ENCODE measurements around the gene CTNNA3. TPM values are rescaled to one million over a fixed set of nuclear protein-coding genes. Genes with fewer than 3 reads are reported as not detected.

Gene CTNNA3
- total RNA-seq, 1 experiment from 2014 or later, result 0.85 TPM

DNA sequence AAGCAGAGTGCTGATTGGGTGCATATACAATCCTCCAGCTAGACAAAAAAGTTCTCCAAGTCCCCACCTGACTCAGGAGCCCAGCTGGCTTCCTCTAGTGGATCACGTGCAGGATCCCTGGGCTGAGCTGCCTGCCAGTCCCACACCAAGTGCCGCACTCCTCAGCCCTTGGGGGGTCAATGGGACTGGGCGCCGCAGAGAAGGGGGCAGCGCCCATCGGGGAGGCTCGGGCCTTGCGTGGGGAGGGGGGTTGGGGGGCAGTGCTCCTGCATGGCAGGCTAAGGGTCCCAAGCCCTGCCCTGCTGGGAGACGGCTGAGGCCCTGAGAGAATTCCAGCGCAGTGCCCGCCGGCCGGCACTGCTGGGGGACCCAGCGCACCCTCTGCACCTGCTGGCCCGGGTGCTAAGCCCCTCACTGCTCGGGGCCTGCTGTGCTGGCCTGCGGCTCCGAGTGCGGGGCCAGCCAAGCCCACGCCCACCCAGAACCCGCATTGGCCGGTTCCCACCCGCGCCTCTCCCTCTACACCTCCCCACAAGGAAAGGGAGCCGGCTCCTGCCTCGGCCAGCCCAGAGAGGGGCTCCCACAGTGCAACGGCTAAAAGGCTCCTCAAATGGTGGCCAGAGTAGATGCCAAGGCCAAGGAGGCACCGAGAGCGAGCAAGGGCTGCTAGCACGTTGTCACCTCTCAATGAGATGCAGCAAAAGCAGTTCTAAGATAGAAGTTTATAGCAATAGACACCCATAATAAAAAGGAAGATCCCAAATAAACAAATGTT is 1044.5 kb downstream of the CTNNA3 start:
- ATAC-seq (no peak), DNase-seq (ENCODE audit: low read depth, low spot score) (no peak)
- intact Hi-C loops (cut with micrococcal nuclease; ENCODE audit: unreplicated experiment) (no loop called here), in situ Hi-C loops (cut with HindIII; ENCODE audit: low pct_unique_long_range_greater_than_20kb, low sequenced_read_pairs) (no loop called here)
- no peaks in the 10 kb centered on the region for H3K27me3 ChIP-seq (ENCODE audit: control insufficient read depth, insufficient read depth, low read length)
- H3K9me3 ChIP-seq (ENCODE audit: control insufficient read depth, insufficient read depth, low read depth, low read length), result 0 out of 2 replicates have a peak, but pooled peaks cover 2% of the 10 kb centered on the region
- H3K4me1 ChIP-seq (ENCODE audit: control insufficient read depth, insufficient read depth, low read length), result no peaks in the 10 kb centered on the region
- POLR2A ChIA-PET, result no interaction called here
- CTCF ChIA-PET, result no interaction called here
- BruUV-seq (replicated peaks), result no TSS peak
- no peaks in the 10 kb centered on the region for H3K36me3 ChIP-seq (ENCODE audit: control insufficient read depth, insufficient read depth, low read length)
- H3K27ac ChIP-seq (ENCODE audit: low read length), result no peak overlapping the region
- no peak overlapping the region for H3K4me3 ChIP-seq (ENCODE audit: low read depth in 2 of 2, low read length in 2 of 2)
- TF ChIP-seq, protein P1, sequence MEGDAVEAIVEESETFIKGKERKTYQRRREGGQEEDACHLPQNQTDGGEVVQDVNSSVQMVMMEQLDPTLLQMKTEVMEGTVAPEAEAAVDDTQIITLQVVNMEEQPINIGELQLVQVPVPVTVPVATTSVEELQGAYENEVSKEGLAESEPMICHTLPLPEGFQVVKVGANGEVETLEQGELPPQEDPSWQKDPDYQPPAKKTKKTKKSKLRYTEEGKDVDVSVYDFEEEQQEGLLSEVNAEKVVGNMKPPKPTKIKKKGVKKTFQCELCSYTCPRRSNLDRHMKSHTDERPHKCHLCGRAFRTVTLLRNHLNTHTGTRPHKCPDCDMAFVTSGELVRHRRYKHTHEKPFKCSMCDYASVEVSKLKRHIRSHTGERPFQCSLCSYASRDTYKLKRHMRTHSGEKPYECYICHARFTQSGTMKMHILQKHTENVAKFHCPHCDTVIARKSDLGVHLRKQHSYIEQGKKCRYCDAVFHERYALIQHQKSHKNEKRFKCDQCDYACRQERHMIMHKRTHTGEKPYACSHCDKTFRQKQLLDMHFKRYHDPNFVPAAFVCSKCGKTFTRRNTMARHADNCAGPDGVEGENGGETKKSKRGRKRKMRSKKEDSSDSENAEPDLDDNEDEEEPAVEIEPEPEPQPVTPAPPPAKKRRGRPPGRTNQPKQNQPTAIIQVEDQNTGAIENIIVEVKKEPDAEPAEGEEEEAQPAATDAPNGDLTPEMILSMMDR (IDR thresholded peaks at IDR 0.05), result no peak
- TF ChIP-seq TCF7L2 (IDR thresholded peaks at IDR 0.05; ENCODE audit: low read depth, low read length) (no peak), SIN3A (IDR thresholded peaks at IDR 0.05; ENCODE audit: borderline replicate concordance, insufficient read depth, low read depth, low read length) (no peak), POLR2AphosphoS5 (IDR thresholded peaks at IDR 0.05; ENCODE audit: low read depth, low read length) (no peak)
- TF ChIP-seq, protein P2, sequence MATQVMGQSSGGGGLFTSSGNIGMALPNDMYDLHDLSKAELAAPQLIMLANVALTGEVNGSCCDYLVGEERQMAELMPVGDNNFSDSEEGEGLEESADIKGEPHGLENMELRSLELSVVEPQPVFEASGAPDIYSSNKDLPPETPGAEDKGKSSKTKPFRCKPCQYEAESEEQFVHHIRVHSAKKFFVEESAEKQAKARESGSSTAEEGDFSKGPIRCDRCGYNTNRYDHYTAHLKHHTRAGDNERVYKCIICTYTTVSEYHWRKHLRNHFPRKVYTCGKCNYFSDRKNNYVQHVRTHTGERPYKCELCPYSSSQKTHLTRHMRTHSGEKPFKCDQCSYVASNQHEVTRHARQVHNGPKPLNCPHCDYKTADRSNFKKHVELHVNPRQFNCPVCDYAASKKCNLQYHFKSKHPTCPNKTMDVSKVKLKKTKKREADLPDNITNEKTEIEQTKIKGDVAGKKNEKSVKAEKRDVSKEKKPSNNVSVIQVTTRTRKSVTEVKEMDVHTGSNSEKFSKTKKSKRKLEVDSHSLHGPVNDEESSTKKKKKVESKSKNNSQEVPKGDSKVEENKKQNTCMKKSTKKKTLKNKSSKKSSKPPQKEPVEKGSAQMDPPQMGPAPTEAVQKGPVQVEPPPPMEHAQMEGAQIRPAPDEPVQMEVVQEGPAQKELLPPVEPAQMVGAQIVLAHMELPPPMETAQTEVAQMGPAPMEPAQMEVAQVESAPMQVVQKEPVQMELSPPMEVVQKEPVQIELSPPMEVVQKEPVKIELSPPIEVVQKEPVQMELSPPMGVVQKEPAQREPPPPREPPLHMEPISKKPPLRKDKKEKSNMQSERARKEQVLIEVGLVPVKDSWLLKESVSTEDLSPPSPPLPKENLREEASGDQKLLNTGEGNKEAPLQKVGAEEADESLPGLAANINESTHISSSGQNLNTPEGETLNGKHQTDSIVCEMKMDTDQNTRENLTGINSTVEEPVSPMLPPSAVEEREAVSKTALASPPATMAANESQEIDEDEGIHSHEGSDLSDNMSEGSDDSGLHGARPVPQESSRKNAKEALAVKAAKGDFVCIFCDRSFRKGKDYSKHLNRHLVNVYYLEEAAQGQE (IDR thresholded peaks at IDR 0.05; ENCODE audit: insufficient read depth in 1 of 2, low read depth in 2 of 2, low read length in 1 of 2), result no peak

DNA sequence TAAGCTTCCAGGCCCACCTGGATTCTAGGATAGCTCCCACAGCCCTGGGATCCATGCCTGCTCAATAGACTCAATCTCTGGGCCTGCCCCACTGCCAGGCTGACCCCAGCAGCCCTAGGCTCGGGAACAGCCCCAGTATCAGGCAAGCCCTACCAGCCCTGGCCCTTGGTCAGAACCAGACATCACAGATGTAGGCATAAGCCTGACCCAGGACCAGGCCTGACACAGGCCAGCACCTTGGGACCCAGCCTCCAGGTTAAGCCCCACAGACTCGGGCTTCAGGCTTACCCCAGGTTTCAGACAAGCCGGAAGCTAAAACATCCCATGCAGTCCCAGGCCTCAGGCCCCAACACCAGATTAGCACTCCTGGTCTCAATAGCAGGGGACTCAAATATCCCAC is 1046.4 kb downstream of the CTNNA3 start:
- ChIA-PET CTCF (no interaction called here), POLR2A (no interaction called here)
- H3K27ac ChIP-seq (ENCODE audit: low read length), result no peak overlapping the region
- intact Hi-C loops (cut with micrococcal nuclease; ENCODE audit: unreplicated experiment) (no loop called here), in situ Hi-C loops (cut with HindIII; ENCODE audit: low pct_unique_long_range_greater_than_20kb, low sequenced_read_pairs) (no loop called here)
- TF ChIP-seq, protein P1 (IDR thresholded peaks at IDR 0.05), result no peak
- TF ChIP-seq, protein P2 (IDR thresholded peaks at IDR 0.05; ENCODE audit: insufficient read depth in 1 of 2, low read depth in 2 of 2, low read length in 1 of 2), result no peak
- TF ChIP-seq SIN3A (IDR thresholded peaks at IDR 0.05; ENCODE audit: borderline replicate concordance, insufficient read depth, low read depth, low read length) (no peak), POLR2AphosphoS5 (IDR thresholded peaks at IDR 0.05; ENCODE audit: low read depth, low read length) (no peak), TCF7L2 (IDR thresholded peaks at IDR 0.05; ENCODE audit: low read depth, low read length) (no peak)
- H3K36me3 ChIP-seq (ENCODE audit: control insufficient read depth, insufficient read depth, low read length), result no peaks in the 10 kb centered on the region
- H3K4me1 ChIP-seq (ENCODE audit: control insufficient read depth, insufficient read depth, low read length), result no peaks in the 10 kb centered on the region
- 0 out of 2 replicates have a peak, but pooled peaks cover 2% of the 10 kb centered on the region for H3K9me3 ChIP-seq (ENCODE audit: control insufficient read depth, insufficient read depth, low read depth, low read length)
- ATAC-seq (no peak), DNase-seq (ENCODE audit: low read depth, low spot score) (no peak)
- H3K4me3 ChIP-seq (ENCODE audit: low read depth in 2 of 2, low read length in 2 of 2), result no peak overlapping the region
- BruUV-seq (replicated peaks), result no TSS peak
- no peaks in the 10 kb centered on the region for H3K27me3 ChIP-seq (ENCODE audit: control insufficient read depth, insufficient read depth, low read length)
